IPS-20b (cell line): ENCODE data around the gene KRTAP5-2.

ENCODE experiments used
- H3K27ac ChIP-seq: one replicate; pipeline ENCODE4 v1.5.1; 2013; ENCODE audit warnings: low read length
- H3K27me3 ChIP-seq: 2 replicates; pipeline ENCODE4 v1.6.1; 2013; ENCODE audit warnings: mild to moderate bottlenecking, low read length, inconsistent platforms; ENCODE audit not compliant: insufficient read depth
- H3K36me3 ChIP-seq: 2 replicates; pipeline ENCODE4 v1.6.1; 2013; ENCODE audit warnings: low read depth, mild to moderate bottlenecking, inconsistent platforms, low read length, moderate library complexity; ENCODE audit not compliant: insufficient read depth
- H3K4me1 ChIP-seq: 2 replicates; pipeline ENCODE4 v1.6.1; 2013; ENCODE audit warnings: mild to moderate bottlenecking, control low read depth, inconsistent platforms, low read length, moderate library complexity; ENCODE audit not compliant: insufficient read depth
- H3K4me3 ChIP-seq: 2 replicates; pipeline ENCODE4 v1.5.1; 2013; ENCODE audit warnings: mild to moderate bottlenecking, low read length, inconsistent platforms
- H3K9ac ChIP-seq: 2 replicates; pipeline ENCODE4 v1.6.1; 2013; ENCODE audit warnings: low read depth, mild to moderate bottlenecking, inconsistent platforms, low read length, moderate library complexity
- H3K9me3 ChIP-seq: 2 replicates; pipeline ENCODE4 v1.6.1; 2013; ENCODE audit warnings: mild to moderate bottlenecking, low read depth, low read length, inconsistent platforms; ENCODE audit not compliant: insufficient read depth

The KRTAP5-2 gene

DNA sequence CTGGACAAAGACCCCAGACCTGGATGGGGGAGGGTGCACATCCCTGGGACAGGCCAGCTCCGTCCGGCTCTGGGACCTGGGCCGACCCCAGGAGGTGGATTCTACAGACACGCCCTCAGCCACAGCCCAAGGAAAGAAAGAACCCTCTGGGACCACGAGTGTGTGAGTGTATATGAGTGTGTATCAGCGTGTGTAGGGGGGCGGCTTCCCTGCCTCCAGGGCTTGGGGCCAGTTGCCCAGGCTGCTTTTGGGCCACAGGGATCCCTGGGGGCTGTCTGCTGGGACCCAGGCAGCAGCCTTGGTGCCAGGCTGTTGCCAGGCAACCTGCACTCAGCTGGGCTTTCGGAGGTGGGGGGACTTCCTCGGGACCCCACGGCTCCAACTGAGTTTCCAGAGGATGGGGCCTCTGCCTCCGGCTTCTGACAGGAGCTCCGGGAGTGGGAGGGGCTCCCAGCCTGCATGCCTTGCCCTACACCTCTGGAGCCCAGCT, 34.9 kb downstream of the KRTAP5-2 start:
- Histone ChIP-seq H3K9ac (no peak overlapping the region), H3K4me1 (peaks cover 11% of the 10 kb centered on the region)

DNA sequence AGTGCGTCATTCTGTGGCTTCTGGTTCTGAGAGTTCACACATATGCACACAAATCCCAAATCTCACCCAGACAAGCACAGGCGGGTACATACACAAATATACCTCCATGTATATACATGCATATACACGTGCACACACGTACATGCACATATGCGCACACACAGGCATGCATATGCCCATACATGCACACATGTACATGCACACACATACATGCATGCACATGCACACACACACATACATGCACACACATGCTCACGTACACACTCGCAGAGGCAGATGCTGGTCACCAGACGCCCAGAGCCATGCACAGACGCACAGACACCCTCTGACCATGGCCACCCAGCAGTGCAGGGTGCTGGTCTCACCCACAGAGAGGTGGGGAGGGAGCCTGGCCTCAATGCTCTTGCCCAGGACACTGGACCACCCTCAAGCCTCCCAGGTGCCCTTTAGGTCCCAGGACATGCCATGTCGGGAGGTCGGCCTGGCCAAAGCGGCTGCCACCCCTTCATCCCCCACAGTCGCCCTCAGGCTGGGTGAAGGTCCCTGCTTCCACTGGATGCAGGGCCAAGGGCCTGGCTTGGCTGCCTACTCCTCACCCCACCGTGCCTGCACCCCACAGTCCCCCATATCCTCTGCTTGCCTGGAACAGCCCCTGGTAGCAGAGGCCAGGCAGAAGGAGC, 35.5 kb downstream of the KRTAP5-2 start:
- peaks cover 11% of the 10 kb centered on the region for H3K4me1 ChIP-seq
- H3K9me3 ChIP-seq: no peaks in the 10 kb centered on the region
- no peak overlapping the region for H3K27ac ChIP-seq
- no peak overlapping the region for H3K4me3 ChIP-seq
- no peak overlapping the region for H3K9ac ChIP-seq
- H3K36me3 ChIP-seq: no peaks in the 10 kb centered on the region
- H3K27me3 ChIP-seq: peaks cover 30% of the 10 kb centered on the region

More for the DNA sequence above, 34.9 kb downstream of the KRTAP5-2 start:
- peaks cover 24% of the 10 kb centered on the region for H3K27me3 ChIP-seq
- H3K36me3 ChIP-seq: no peaks in the 10 kb centered on the region
- no peaks in the 10 kb centered on the region for H3K9me3 ChIP-seq
- H3K4me3 ChIP-seq: no peak overlapping the region
- no peak overlapping the region for H3K27ac ChIP-seq

DNA sequence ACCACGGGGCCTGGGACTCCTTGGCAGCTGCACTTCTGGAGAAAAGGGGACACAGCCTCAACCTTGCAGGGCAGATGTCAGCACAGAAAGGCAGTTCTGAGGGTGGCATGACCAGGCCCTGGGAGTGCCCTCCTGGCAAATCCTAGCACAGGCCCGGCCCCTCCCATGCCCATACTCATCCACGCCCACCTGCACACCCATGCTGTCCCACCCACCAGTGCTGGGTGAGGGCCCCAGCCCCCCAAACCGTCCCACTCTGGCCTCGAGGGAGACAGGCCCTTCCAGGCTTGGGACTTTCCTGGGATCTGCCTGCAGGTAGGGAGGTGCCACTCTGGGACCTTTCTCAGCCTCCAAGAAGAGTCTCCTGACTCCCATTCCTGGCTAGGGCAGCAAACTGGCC, 36.1 kb downstream of the KRTAP5-2 start:
- H3K4me3 ChIP-seq: no peak overlapping the region
- H3K27me3 ChIP-seq: peaks cover 36% of the 10 kb centered on the region
- H3K27ac ChIP-seq: no peak overlapping the region
- no peaks in the 10 kb centered on the region for H3K9me3 ChIP-seq
- H3K4me1 ChIP-seq: peaks cover 11% of the 10 kb centered on the region
- H3K9ac ChIP-seq: no peak overlapping the region
- no peaks in the 10 kb centered on the region for H3K36me3 ChIP-seq

DNA sequence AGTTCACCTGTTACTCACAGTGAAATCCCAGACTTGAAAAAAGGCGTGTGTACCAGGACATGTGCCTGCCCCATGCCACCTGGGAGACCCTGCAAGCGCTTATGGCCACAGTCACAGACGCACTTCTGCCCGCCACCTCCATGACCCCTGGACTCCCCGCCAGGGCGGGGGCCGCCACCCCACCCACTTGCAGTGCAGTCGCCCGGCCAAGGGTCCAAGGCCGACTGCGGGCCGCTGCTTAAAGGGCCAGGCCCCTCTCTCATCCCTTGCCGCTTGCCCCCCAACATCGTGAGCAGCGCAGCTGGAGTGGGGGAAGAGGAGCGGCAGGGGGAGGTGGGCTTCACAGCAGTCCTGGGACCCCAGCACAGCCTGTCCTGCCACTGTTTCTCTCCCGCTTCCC, 36.8 kb downstream of the KRTAP5-2 start:
- Histone ChIP-seq H3K9me3 (no peaks in the 10 kb centered on the region), H3K4me1 (peaks cover 11% of the 10 kb centered on the region), H3K9ac (no peak overlapping the region), H3K27ac (no peak overlapping the region), H3K27me3 (peaks cover 42% of the 10 kb centered on the region), H3K36me3 (no peaks in the 10 kb centered on the region), H3K4me3 (no peak overlapping the region)

DNA sequence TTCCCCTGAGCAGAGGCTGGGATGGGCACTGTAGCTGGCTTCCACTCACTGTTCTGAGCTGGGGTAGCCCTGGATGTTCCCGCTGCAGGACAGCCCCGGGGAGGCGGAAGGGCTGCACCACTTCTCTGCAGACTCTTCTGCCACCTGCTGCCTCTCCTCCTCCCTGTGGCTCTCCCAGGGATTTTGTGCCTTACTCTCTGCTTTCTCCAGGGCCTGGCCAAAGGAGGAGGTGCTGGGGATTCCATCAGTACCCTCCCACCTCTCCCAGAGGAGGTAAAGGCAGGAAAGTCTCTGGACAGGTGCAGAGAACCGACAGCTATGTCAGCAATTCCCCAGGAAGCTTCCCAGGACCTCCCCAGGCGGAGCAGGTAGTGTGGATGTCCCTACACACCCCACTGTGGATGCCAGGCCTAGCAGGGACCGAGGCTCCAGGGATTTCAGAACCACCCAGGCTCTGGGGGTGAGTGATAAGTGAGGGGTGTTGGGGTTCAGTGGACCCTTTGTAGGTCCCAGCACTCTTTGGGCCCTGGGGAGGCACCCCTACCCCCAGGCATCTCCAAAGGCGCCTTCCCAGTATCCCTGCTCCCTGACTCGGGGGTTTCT, 37.3 kb downstream of the KRTAP5-2 start:
- no peak overlapping the region for H3K4me3 ChIP-seq
- no peak overlapping the region for H3K9ac ChIP-seq
- peaks cover 47% of the 10 kb centered on the region for H3K27me3 ChIP-seq
- H3K9me3 ChIP-seq: no peaks in the 10 kb centered on the region
- H3K27ac ChIP-seq: no peak overlapping the region
- H3K36me3 ChIP-seq: no peaks in the 10 kb centered on the region
- peaks cover 15% of the 10 kb centered on the region for H3K4me1 ChIP-seq

DNA sequence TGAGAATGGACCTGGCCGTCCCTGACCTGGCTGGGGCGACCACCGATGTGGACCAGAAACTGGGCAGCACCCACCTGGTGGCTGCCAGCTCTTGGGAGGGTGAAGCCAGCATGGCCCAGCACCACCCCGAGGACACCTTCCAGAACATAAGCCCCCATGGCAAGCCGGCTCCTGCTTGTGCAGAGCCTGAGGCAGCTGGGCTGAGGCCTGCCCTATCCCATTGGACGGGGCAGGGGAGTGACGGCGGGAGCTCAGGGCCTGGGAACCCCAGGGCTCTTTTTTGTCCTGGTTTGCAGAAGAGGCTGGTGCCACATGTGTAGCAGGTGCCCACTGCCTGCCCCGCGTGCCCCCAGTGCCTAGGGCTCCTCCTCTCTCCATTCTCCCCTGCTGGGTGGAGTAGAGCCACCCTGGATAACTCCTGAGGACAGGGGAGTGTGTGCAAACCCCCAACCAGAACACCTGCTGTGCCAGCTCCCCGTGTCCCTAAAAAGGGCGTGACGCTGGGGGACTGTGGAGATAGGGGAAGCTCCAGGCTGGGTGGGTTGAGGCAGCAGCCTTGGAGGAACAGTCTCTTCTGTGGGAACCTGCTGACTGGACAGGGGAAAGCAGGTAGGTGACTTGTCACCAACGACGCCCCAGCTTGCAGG, 38.0 kb downstream of the KRTAP5-2 start:
- Histone ChIP-seq H3K9ac (no peak overlapping the region), H3K4me1 (peaks cover 19% of the 10 kb centered on the region), H3K27ac (no peak overlapping the region)

DNA sequence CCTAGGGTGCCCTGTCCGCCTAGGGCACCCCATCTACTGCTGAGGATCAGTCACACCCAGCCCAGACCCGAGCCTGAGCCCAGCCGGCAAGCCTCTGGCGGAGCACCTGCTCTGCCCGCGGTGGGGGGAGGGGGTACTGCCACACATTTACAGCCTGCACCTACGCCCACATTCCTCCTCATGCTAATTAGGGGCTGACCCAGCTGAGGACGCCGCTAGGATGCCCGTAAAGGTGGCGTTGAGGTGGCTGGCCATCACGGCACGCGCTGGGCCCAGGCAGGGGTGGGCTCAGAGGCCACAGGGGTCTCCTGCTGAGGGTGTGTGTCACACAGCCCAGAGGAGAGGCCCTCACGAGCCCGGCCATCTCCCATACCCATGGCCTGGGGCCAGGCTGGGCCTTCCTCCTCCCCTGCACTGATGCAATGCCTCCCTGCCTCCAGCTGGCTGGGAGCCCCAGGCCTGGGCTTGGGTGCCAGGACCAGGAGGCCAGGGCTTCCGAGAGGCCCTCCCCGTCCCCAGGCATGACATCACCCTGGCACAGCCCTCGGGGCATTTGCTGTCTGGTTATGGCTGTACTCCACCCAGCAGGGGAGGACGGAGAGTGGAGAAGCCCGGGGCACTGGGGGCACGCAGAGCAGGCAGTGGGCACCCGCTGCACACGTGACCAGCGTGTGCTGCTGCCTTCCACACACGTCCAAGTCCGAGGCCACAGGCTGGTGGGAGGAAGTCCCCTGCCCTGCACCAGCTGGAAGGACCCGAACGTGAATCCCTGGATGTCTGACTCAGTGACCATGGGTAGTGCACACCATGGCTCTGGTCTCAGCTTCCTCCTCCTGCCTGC, 38.8 kb downstream of the KRTAP5-2 start:
- Histone ChIP-seq H3K36me3 (no peaks in the 10 kb centered on the region), H3K9me3 (no peaks in the 10 kb centered on the region), H3K4me3 (no peak overlapping the region), H3K27me3 (peaks cover 55% of the 10 kb centered on the region), H3K27ac (no peak overlapping the region), H3K9ac (no peak overlapping the region), H3K4me1 (peaks cover 14% of the 10 kb centered on the region)

More for the DNA sequence above, 38.0 kb downstream of the KRTAP5-2 start:
- H3K9me3 ChIP-seq: no peaks in the 10 kb centered on the region
- H3K4me3 ChIP-seq: no peak overlapping the region
- H3K27me3 ChIP-seq: peaks cover 53% of the 10 kb centered on the region
- no peaks in the 10 kb centered on the region for H3K36me3 ChIP-seq

DNA sequence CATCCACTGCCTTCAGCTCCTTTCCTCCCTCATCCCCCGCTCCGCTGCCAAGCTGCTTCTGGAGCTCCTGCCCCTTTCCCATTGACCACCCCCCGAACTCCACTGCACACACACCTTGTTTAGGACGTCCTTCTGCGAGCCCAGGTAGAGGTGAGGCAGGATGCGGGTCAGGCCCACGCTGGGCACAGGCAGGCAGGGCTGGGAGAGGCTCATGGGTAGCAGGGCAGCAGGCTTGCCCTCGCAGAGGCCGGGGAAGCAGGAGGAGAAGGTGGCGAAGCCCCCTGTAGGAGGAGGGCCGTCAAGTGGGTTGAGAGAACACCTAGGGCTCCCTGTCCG, 39.4 kb downstream of the KRTAP5-2 start:
- H3K4me1 ChIP-seq: peaks cover 14% of the 10 kb centered on the region
- H3K9ac ChIP-seq: no peak overlapping the region; the same call in 1 of the 2 replicates
- H3K36me3 ChIP-seq: no peaks in the 10 kb centered on the region
- no peak overlapping the region for H3K27ac ChIP-seq
- no peak overlapping the region for H3K4me3 ChIP-seq
- peaks cover 60% of the 10 kb centered on the region for H3K27me3 ChIP-seq
- H3K9me3 ChIP-seq: no peaks in the 10 kb centered on the region

DNA sequence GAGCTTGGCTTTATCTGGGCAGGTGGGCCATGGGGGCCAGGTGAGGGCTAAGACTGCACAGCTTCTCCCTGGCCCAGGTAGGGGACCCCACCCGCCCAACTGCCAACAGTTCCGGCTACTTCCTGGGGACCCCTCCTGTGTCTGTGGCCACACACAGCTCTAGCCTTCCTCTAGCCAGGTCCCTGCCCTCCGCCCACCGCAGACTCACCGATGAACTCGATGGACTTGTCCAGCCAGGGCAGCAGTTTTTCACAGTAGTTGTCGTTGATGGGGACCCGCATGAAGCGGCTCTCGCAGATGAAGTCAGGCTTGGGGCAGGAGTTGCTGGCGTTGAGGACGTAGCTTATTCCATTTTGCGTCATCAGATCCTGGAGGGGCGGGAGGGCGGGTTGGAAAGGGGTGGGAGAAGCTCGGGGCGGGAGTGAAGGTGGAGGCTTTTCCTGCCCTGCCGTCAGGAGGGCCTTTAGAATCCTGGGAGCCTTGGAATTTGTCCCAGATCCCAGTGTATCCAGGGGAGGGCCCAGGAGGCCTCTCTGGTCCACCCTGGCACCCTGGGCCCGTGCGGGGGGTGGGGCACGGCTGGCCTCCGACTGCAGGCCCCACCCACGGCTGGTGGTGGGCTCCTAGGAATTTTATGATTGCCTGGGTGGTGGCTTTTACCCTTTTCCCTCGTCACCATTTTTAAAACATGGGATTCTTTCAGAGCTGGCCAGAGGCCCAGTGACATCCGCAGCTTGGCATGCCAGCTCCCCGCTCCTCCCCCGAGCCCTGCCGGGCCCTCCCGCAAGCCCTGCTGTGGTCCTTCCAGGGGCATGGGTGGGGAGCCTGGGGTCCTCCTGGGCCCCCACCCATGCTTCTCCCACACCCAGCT, 40.0 kb downstream of the KRTAP5-2 start:
- Histone ChIP-seq H3K36me3 (no peaks in the 10 kb centered on the region), H3K27me3 (peaks cover 66% of the 10 kb centered on the region), H3K9me3 (no peaks in the 10 kb centered on the region), H3K27ac (no peak overlapping the region), H3K9ac (no peak overlapping the region; the same call in 1 of the 2 replicates), H3K4me1 (peaks cover 14% of the 10 kb centered on the region), H3K4me3 (no peak overlapping the region)

DNA sequence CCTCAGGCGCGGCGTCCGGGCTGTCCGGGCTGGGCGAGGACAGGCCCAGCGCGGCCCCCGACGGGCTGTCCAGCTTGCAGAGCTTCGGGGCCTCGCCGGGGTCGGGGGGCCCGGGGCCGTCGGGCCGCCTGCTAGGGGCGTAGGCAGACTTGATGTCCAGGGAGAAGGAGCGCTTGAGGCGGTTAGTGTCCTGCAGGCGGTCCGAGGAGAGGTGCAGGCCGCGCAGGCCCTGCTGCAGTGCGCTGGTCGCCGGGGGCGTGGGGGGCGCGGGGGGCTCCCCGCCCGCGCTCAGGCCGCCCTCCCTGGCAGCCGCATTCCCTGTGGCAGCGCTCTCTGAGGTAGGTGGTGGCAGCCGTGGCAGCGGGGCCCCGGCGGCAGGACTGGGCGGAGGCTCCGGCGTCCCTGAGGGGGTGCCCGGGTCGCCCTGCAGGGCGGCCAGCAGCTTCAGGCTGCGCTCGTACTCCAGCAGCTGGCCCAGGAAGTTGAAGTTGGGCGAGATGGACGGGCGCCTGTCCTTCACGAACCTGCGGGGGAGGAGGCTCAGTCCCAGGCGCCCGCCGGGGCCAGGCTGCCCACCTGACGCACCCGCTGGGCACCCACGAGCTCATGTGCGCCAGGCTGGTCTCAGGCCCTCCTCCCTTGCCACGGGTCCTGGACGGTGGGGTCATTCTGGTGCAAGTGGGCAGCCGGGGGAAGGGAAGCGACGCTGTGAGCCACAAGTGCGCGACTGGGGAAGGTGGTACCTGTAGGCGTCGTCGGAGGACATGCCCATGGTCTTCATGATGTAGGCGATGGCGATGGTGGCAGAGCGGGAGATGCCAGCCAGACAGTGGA, 40.8 kb downstream of the KRTAP5-2 start:
- Histone ChIP-seq H3K27me3 (peaks cover 74% of the 10 kb centered on the region), H3K9me3 (no peaks in the 10 kb centered on the region), H3K4me3 (no peak overlapping the region), H3K27ac (no peak overlapping the region), H3K9ac (no peak overlapping the region), H3K4me1 (peaks cover 14% of the 10 kb centered on the region), H3K36me3 (no peaks in the 10 kb centered on the region)
